ENCODE data around the gene RASEF. TPM values are rescaled to one million over a fixed set of nuclear protein-coding genes. Genes with fewer than 3 reads are reported as not detected.
A peak's percentile ranks its signal among the peaks of the same experiment; 100 is the strongest.

Gene RASEF
- total RNA-seq, 1 donor from 2014 or later, result not detected

- TF ChIP-seq CTCF (IDR thresholded peaks at IDR 0.05), result no peak
- Mint-ChIP-seq H3K36me3 (ENCODE audit: unreplicated experiment) (no peaks in the 10 kb centered on the region), H3K9me3 (ENCODE audit: unreplicated experiment) (peaks cover 3% of the 10 kb centered on the region), H3K27me3 (ENCODE audit: unreplicated experiment) (peaks cover 38% of the 10 kb centered on the region), H3K27ac (ENCODE audit: unreplicated experiment) (no peak overlapping the region), H3K4me3 (ENCODE audit: unreplicated experiment) (no peak overlapping the region), H3K4me1 (ENCODE audit: unreplicated experiment) (peaks cover 6% of the 10 kb centered on the region)
- no peak for DNase-seq (ENCODE audit: extremely low spot score, unreplicated experiment)
Observed at GRCh38 chr9:83066771-83067170, 3.8 kb upstream of the RASEF start.

DNA sequence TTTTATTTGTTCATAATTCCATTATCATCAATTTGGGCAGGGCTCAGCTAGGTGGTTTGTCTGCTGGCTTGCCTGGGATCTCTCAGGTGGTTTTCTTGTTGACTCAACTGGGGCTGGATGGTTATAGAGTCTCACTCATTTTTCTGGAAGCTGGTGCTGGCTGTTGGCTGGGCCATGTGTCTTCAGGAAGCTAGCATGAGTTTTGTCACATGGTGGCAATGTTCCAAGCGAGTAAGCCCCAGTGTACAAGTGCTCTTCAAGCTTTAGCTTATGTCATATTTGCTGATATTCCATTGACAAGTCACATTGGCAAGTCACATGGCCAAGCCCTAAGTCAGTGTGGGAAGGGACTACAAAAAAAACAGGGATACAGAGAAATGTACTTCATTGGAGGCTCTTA is 2.3 kb upstream of the RASEF start:
- Mint-ChIP-seq H3K4me1 (ENCODE audit: unreplicated experiment) (peaks cover 11% of the 10 kb centered on the region), H3K9me3 (ENCODE audit: unreplicated experiment) (peaks cover 3% of the 10 kb centered on the region), H3K4me3 (ENCODE audit: unreplicated experiment) (no peak overlapping the region), H3K27ac (ENCODE audit: unreplicated experiment) (no peak overlapping the region), H3K27me3 (ENCODE audit: unreplicated experiment) (peaks cover 48% of the 10 kb centered on the region), H3K36me3 (ENCODE audit: unreplicated experiment) (no peaks in the 10 kb centered on the region)
- no peak for DNase-seq (ENCODE audit: extremely low spot score, unreplicated experiment)
- no peak for TF ChIP-seq CTCF (IDR thresholded peaks at IDR 0.05)

DNA sequence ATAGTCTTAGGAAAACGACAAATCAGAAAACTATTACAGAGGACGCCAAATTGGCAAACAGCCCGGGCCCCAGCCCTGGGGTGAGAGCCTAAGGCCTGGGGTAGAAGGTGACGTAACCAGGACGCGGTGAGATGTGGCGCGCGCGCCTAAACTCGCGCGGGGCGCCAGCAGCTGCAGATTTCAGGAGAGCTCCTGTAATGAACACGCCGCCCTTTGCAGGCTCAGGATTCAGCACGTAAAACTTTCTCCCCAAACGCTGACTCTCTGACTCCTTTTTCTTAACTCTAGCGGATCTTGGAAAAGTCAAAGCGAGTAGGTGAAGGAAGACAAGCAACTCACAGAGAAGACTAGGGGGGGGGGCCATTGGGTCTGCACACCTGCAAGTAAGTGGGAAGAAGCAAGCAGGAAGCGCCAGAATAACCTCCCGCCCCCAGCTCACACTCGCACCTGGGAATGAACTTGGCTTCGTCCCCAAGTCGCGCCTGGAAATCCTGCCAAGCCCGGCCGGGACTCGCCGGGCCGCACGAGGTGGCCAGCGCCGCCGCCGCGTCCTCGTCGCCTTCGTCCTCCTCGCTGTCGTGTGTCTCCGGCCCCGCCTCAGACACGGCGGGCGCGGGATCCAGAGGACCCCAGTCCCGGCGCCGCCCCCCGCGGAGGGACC is 822 bp downstream of the RASEF start:
- TF ChIP-seq CTCF (IDR thresholded peaks at IDR 0.05), result no peak
- Mint-ChIP-seq H3K27ac (ENCODE audit: unreplicated experiment) (no peak overlapping the region), H3K4me1 (ENCODE audit: unreplicated experiment) (peaks cover 11% of the 10 kb centered on the region), H3K36me3 (ENCODE audit: unreplicated experiment) (peaks cover 1% of the 10 kb centered on the region), H3K27me3 (ENCODE audit: unreplicated experiment) (peaks cover 60% of the 10 kb centered on the region), H3K9me3 (ENCODE audit: unreplicated experiment) (peaks cover 3% of the 10 kb centered on the region), H3K4me3 (ENCODE audit: unreplicated experiment) (peak overlapping the region; percentile 65)
- DNase-seq (ENCODE audit: extremely low spot score, unreplicated experiment), result no peak

- no peak for TF ChIP-seq CTCF (IDR thresholded peaks at IDR 0.05)
- DNase-seq (ENCODE audit: extremely low spot score, unreplicated experiment), result no peak
- H3K4me1 Mint-ChIP-seq (ENCODE audit: unreplicated experiment), result peaks cover 11% of the 10 kb centered on the region
- no peak overlapping the region for H3K4me3 Mint-ChIP-seq (ENCODE audit: unreplicated experiment)
- H3K27ac Mint-ChIP-seq (ENCODE audit: unreplicated experiment), result no peak overlapping the region
- H3K9me3 Mint-ChIP-seq (ENCODE audit: unreplicated experiment), result peaks cover 3% of the 10 kb centered on the region
- H3K27me3 Mint-ChIP-seq (ENCODE audit: unreplicated experiment), result peaks cover 63% of the 10 kb centered on the region
- H3K36me3 Mint-ChIP-seq (ENCODE audit: unreplicated experiment), result peaks cover 1% of the 10 kb centered on the region
Observed at GRCh38 chr9:83061036-83061435, 1.9 kb downstream of the RASEF start.

DNA sequence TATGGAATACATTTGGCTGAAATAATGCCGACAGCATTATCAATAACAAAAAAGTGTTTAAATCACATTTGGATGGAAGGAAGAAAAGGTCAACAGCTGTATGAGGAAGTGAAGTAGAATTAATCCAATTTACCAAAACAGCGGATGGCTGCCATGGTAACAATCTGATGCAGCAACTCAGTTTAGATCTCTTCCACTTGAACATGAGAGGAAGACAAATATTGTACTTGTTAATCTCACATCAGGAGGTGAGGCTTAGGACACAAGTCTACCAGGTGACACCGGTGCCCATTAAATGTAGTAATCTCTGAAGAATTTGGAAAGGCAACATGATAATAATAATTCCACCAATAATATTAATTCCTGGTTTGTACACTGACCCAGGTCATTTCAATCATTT is 2.4 kb downstream of the RASEF start:
- DNase-seq (ENCODE audit: extremely low spot score, unreplicated experiment), result no peak
- H3K27me3 Mint-ChIP-seq (ENCODE audit: unreplicated experiment), result peaks cover 59% of the 10 kb centered on the region
- H3K9me3 Mint-ChIP-seq (ENCODE audit: unreplicated experiment), result peaks cover 4% of the 10 kb centered on the region
- TF ChIP-seq CTCF (IDR thresholded peaks at IDR 0.05), result no peak
- H3K4me1 Mint-ChIP-seq (ENCODE audit: unreplicated experiment), result peaks cover 11% of the 10 kb centered on the region
- no peak overlapping the region for H3K4me3 Mint-ChIP-seq (ENCODE audit: unreplicated experiment)
- H3K36me3 Mint-ChIP-seq (ENCODE audit: unreplicated experiment), result peaks cover 1% of the 10 kb centered on the region
- no peak overlapping the region for H3K27ac Mint-ChIP-seq (ENCODE audit: unreplicated experiment)
